DOHH2 (cell line): ENCODE measurements around the gene MCF2L2.
A peak's percentile ranks its signal among the peaks of the same experiment; 100 is the strongest.

ENCODE experiments used
- H3F3A ChIP-seq: fragments of 200-600 bp; sonication (generic), shearing (Covaris generic); 2 replicates; pipeline ENCODE4 v1.6.0; 2016; ENCODE audit warnings: antibody characterized with exemption, mild to moderate bottlenecking; ENCODE audit not compliant: control insufficient read depth, insufficient read depth
- H3K27ac ChIP-seq: fragments of 200-600 bp; sonication (generic); 2 replicates; pipeline ENCODE4 v1.5.1; 2014; ENCODE audit warnings: low read depth, mild to moderate bottlenecking, low read length, moderate library complexity
- H3K27me3 ChIP-seq: fragments of 200-600 bp; sonication (generic); 2 replicates; pipeline ENCODE4 v1.6.1; 2014; ENCODE audit warnings: mild to moderate bottlenecking, low read length, mixed read lengths; ENCODE audit not compliant: control insufficient read depth
- H3K36me3 ChIP-seq: fragments of 200-600 bp; sonication (generic); 2 replicates; pipeline ENCODE4 v1.6.1; 2014; ENCODE audit warnings: mild to moderate bottlenecking, low read length, moderate library complexity, mixed read lengths; ENCODE audit not compliant: control insufficient read depth
- H3K4me1 ChIP-seq: fragments of 200-600 bp; sonication (generic); 2 replicates; pipeline ENCODE4 v1.6.1; 2014; ENCODE audit warnings: mild to moderate bottlenecking, low read length, mixed read lengths; ENCODE audit not compliant: control insufficient read depth
- H3K4me2 ChIP-seq: fragments of 200-600 bp; sonication (generic); 2 replicates; pipeline ENCODE4 v1.6.0; 2014; ENCODE audit warnings: mild to moderate bottlenecking, low read length, moderate library complexity
- H3K4me3 ChIP-seq: fragments of 200-600 bp; sonication (generic); 2 replicates; pipeline ENCODE4 v1.5.1; 2014; ENCODE audit warnings: mild to moderate bottlenecking, low read length, mixed read lengths
- H3K79me2 ChIP-seq: fragments of 200-600 bp; sonication (generic); 2 replicates; pipeline ENCODE4 v1.6.1; 2014; ENCODE audit warnings: mild to moderate bottlenecking, low read length, mixed read lengths; ENCODE audit not compliant: control insufficient read depth
- H3K9me2 ChIP-seq: fragments of 200-600 bp; sonication (generic); replicated peaks from 2 replicates; pipeline ENCODE4 v1.6.1; 2014; ENCODE audit warnings: mild to moderate bottlenecking, low read length, mixed read lengths; ENCODE audit not compliant: control insufficient read depth
- H3K9me3 ChIP-seq: fragments of 200-600 bp; sonication (generic); 2 replicates; pipeline ENCODE4 v1.6.1; 2014; ENCODE audit warnings: antibody characterized with exemption, low read length, mixed read lengths; ENCODE audit not compliant: control insufficient read depth, insufficient read depth
- H4K20me1 ChIP-seq: fragments of 200-600 bp; sonication (generic); 2 replicates; pipeline ENCODE4 v1.6.0; 2014; ENCODE audit warnings: low read depth, mild to moderate bottlenecking, antibody characterized with exemption, low read length, moderate library complexity; ENCODE audit not compliant: control insufficient read depth, insufficient read depth
- EZH2phosphoT487 ChIP-seq: fragments of 200-600 bp; sonication (generic); IDR thresholded peaks from 2 replicates; pipeline ENCODE4 v1.6.1; 2017; ENCODE audit warnings: borderline replicate concordance, mild to moderate bottlenecking, antibody characterized with exemption, low read length, moderate library complexity, mixed read lengths
- TF ChIP-seq, protein P1 (sequence below): fragments of 200-600 bp; sonication (generic); IDR thresholded peaks from one replicate; pipeline ENCODE4 v1.5.1; 2014; ENCODE audit warnings: antibody characterized with exemption, mild to moderate bottlenecking, low read depth, low read length; ENCODE audit not compliant: poor library complexity, severe bottlenecking

The MCF2L2 gene

GRCh38 chr3:183260167-183260904 lies 168.1 kb downstream of the MCF2L2 start:
- Histone ChIP-seq H4K20me1 (no peaks in the 10 kb centered on the region), H3K4me3 (peak overlapping the region; percentile 48), H3K36me3 (no peaks in the 10 kb centered on the region), H3K4me1 (peaks cover 22% of the 10 kb centered on the region), H3K9me3 (no peaks in the 10 kb centered on the region), H3K4me2 (peak overlapping the region; percentile 57), H3F3A (no peaks in the 10 kb centered on the region; the same call in 1 of the 2 replicates), H3K27me3 (peaks cover 5% of the 10 kb centered on the region; the same call in 1 of the 2 replicates), H3K27ac (0 out of 2 replicates have a peak overlapping the region, but pooled peaks have one; percentile 8), H3K9me2 (no peaks in the 10 kb centered on the region), H3K79me2 (no peaks in the 10 kb centered on the region)
- TF ChIP-seq, protein P1, sequence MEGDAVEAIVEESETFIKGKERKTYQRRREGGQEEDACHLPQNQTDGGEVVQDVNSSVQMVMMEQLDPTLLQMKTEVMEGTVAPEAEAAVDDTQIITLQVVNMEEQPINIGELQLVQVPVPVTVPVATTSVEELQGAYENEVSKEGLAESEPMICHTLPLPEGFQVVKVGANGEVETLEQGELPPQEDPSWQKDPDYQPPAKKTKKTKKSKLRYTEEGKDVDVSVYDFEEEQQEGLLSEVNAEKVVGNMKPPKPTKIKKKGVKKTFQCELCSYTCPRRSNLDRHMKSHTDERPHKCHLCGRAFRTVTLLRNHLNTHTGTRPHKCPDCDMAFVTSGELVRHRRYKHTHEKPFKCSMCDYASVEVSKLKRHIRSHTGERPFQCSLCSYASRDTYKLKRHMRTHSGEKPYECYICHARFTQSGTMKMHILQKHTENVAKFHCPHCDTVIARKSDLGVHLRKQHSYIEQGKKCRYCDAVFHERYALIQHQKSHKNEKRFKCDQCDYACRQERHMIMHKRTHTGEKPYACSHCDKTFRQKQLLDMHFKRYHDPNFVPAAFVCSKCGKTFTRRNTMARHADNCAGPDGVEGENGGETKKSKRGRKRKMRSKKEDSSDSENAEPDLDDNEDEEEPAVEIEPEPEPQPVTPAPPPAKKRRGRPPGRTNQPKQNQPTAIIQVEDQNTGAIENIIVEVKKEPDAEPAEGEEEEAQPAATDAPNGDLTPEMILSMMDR = no peak
- TF ChIP-seq EZH2phosphoT487 = no peak

DNA sequence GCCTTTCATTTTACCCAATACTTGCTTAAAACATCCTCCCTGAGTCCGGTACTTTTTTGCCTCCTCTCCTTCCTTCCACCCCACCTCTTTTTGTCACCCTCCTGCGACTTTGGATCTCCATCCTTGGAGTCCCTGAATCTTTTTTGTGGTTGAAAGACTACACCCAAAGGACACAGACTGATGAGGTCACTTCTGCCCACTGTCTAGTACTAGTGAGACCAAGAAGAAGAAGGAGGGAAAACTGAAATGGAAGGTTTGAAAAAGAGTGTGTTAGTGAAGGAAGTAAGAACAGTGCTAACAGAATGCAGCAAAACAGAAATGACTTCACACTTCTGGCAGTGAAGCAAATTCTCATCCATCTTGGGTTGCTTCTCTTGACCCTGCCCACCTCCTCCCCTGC lies 168.8 kb downstream of the MCF2L2 start:
- no peaks in the 10 kb centered on the region for H3K36me3 ChIP-seq
- no peaks in the 10 kb centered on the region for H4K20me1 ChIP-seq
- no peaks in the 10 kb centered on the region for H3K9me2 ChIP-seq
- TF ChIP-seq, protein P1 = no peak
- no peak for TF ChIP-seq EZH2phosphoT487
- H3K9me3 ChIP-seq = no peaks in the 10 kb centered on the region
- H3K27me3 ChIP-seq = peaks cover 12% of the 10 kb centered on the region
- no peak overlapping the region for H3K27ac ChIP-seq
- H3F3A ChIP-seq = no peaks in the 10 kb centered on the region; the same call in 1 of the 2 replicates
- H3K4me2 ChIP-seq = peak overlapping the region; percentile 57
- peaks cover 22% of the 10 kb centered on the region for H3K4me1 ChIP-seq
- H3K79me2 ChIP-seq = no peaks in the 10 kb centered on the region
- peak overlapping the region; percentile 48 for H3K4me3 ChIP-seq

- Histone ChIP-seq H3K27me3 (peaks cover 17% of the 10 kb centered on the region), H3K4me3 (no peak overlapping the region), H3K4me2 (no peak overlapping the region), H3K9me2 (no peaks in the 10 kb centered on the region), H3K36me3 (no peaks in the 10 kb centered on the region), H3K79me2 (no peaks in the 10 kb centered on the region), H3F3A (no peaks in the 10 kb centered on the region; the same call in 1 of the 2 replicates), H4K20me1 (no peaks in the 10 kb centered on the region), H3K4me1 (peaks cover 22% of the 10 kb centered on the region), H3K27ac (no peak overlapping the region), H3K9me3 (no peaks in the 10 kb centered on the region)
- TF ChIP-seq, protein P1 = no peak
- no peak for TF ChIP-seq EZH2phosphoT487
Measured at GRCh38 chr3:183259087-183259486, 169.3 kb downstream of the MCF2L2 start.
